DND-41 (cell line): ENCODE data around the gene SETBP1.

Experiments
- ATAC-seq: fragments of 200-7000 bp; cut with Tn5 transposase; 3 replicates; pipeline ENCODE4 v1.9.1; 2021; ENCODE audit warnings: low read depth; ENCODE audit not compliant: insufficient read depth
- DNase-seq: peaks from one replicate; pipeline ENCODE4 v3.0.0-alpha.2; 2020
- H2AFZ ChIP-seq: 2 replicates; pipeline ENCODE4 v1.6.0; 2012; ENCODE audit warnings: low read depth, low read length
- H3K27ac ChIP-seq: 2 replicates; pipeline ENCODE4 v1.5.1; 2012; ENCODE audit warnings: low read length, inconsistent platforms
- H3K27me3 ChIP-seq: fragments of 200-600 bp; sonication (generic); 2 replicates; pipeline ENCODE4 v1.6.0; 2012; ENCODE audit warnings: low read length, mild to moderate bottlenecking, inconsistent platforms; ENCODE audit not compliant: insufficient read depth, poor library complexity
- H3K36me3 ChIP-seq: 2 replicates; pipeline ENCODE4 v1.5.1; 2012; ENCODE audit warnings: low read length, inconsistent platforms; ENCODE audit not compliant: insufficient read depth
- H3K4me1 ChIP-seq: 2 replicates; pipeline ENCODE4 v1.5.1; 2012; ENCODE audit warnings: mild to moderate bottlenecking, low read length; ENCODE audit not compliant: insufficient read depth
- H3K4me2 ChIP-seq: 2 replicates; pipeline ENCODE4 v1.6.0; 2012; ENCODE audit warnings: mild to moderate bottlenecking, moderate library complexity, low read length, inconsistent platforms; ENCODE audit not compliant: insufficient read depth
- H3K4me3 ChIP-seq, 2 experiments: fragments of 200-600 bp in 1 of 2; shearing (Covaris generic) in 1 of 2; 2 replicates each; pipeline ENCODE4 v1.5.1; 2012 to 2016; ENCODE audit warnings: inconsistent platforms in 2 of 2, low read length in 2 of 2, mild to moderate bottlenecking in 2 of 2, low read depth in 1 of 2, moderate library complexity in 1 of 2
- H3K79me2 ChIP-seq: 2 replicates; pipeline ENCODE4 v1.6.0; 2012; ENCODE audit warnings: low read length, inconsistent platforms; ENCODE audit not compliant: insufficient read depth
- H3K9ac ChIP-seq: 2 replicates; pipeline ENCODE4 v1.6.0; 2012; ENCODE audit warnings: low read depth, mild to moderate bottlenecking, inconsistent platforms, low read length, moderate library complexity
- H3K9me3 ChIP-seq: 2 replicates; pipeline ENCODE4 v1.5.1; 2012; ENCODE audit warnings: low read length, moderate library complexity, mild to moderate bottlenecking, inconsistent platforms; ENCODE audit not compliant: insufficient read depth, severe bottlenecking
- H4K20me1 ChIP-seq: 2 replicates; pipeline ENCODE4 v1.6.0; 2012; ENCODE audit warnings: low read length; ENCODE audit not compliant: insufficient read depth
- EZH2 ChIP-seq: IDR thresholded peaks from 3 replicates; pipeline ENCODE4 v1.6.1; 2012; ENCODE audit warnings: borderline replicate concordance, low read depth, mild to moderate bottlenecking, moderate library complexity, low read length, inconsistent platforms; ENCODE audit not compliant: severe bottlenecking
- TF ChIP-seq, protein P1 (sequence below): IDR thresholded peaks from 2 replicates; pipeline ENCODE4 v1.5.1; 2012; ENCODE audit warnings: borderline replicate concordance, low read length, moderate library complexity, mild to moderate bottlenecking; ENCODE audit not compliant: poor library complexity, severe bottlenecking; ENCODE audit errors: extremely low read depth

Gene SETBP1

DNA sequence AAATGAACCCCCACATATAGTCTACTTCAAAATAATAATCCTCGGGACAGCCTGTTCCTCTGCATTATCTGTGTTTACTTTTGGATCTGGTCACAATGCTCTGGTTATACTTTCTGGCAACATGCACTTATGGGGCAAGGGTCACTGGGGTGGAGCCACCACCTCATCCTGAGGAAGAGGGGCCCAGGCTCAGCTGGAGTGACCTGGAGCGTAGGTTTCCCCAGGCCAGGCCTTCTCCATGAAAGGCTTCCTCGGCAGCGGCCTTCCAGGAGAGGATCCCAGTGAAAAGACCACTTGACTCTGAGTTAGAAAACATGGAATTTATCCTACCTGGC lies 237.4 kb downstream of the SETBP1 start:
- H2AFZ ChIP-seq = no peak overlapping the region
- H4K20me1 ChIP-seq = no peaks in the 10 kb centered on the region
- no peak for ATAC-seq
- H3K27me3 ChIP-seq = no peaks in the 10 kb centered on the region
- no peak overlapping the region for H3K4me2 ChIP-seq
- no peak overlapping the region for H3K4me3 ChIP-seq
- no peaks in the 10 kb centered on the region for H3K4me1 ChIP-seq
- H3K9me3 ChIP-seq = no peaks in the 10 kb centered on the region
- H3K9ac ChIP-seq = no peak overlapping the region
- DNase-seq = no peak
- H3K36me3 ChIP-seq = no peaks in the 10 kb centered on the region
- no peaks in the 10 kb centered on the region for H3K79me2 ChIP-seq
- no peak overlapping the region for H3K27ac ChIP-seq
- TF ChIP-seq EZH2 = no peak
- TF ChIP-seq, protein P1, sequence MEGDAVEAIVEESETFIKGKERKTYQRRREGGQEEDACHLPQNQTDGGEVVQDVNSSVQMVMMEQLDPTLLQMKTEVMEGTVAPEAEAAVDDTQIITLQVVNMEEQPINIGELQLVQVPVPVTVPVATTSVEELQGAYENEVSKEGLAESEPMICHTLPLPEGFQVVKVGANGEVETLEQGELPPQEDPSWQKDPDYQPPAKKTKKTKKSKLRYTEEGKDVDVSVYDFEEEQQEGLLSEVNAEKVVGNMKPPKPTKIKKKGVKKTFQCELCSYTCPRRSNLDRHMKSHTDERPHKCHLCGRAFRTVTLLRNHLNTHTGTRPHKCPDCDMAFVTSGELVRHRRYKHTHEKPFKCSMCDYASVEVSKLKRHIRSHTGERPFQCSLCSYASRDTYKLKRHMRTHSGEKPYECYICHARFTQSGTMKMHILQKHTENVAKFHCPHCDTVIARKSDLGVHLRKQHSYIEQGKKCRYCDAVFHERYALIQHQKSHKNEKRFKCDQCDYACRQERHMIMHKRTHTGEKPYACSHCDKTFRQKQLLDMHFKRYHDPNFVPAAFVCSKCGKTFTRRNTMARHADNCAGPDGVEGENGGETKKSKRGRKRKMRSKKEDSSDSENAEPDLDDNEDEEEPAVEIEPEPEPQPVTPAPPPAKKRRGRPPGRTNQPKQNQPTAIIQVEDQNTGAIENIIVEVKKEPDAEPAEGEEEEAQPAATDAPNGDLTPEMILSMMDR = no peak

DNA sequence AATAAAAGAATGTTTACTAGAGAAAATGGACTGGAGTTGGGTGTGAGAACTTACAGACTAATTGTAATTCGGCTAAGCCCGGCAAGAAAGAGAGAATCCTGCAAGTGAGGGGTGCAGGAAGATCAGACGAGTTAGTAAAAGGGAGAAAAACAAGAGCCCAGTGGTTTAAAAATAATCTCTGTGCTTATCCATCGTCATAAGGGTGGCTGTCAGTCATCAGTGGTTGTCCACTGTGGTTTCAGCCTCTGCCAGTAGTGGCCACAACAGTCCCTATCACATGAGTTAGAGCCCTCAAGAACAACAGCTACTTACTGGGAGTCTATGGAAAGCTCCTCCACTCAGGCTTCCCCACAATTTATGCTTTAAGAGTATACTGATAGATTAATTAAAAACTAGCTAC lies 239.8 kb downstream of the SETBP1 start:
- H3K4me1 ChIP-seq = no peaks in the 10 kb centered on the region
- H3K27ac ChIP-seq = no peak overlapping the region
- no peak overlapping the region for H2AFZ ChIP-seq
- no peak for TF ChIP-seq EZH2
- TF ChIP-seq, protein P1 = no peak
- H3K27me3 ChIP-seq = no peaks in the 10 kb centered on the region
- no peak overlapping the region for H3K4me3 ChIP-seq
- ATAC-seq (no peak), DNase-seq (no peak)
- no peak overlapping the region for H3K4me2 ChIP-seq
- H3K36me3 ChIP-seq = no peaks in the 10 kb centered on the region
- H3K9me3 ChIP-seq = no peaks in the 10 kb centered on the region
- no peaks in the 10 kb centered on the region for H3K79me2 ChIP-seq
- no peak overlapping the region for H3K9ac ChIP-seq
- H4K20me1 ChIP-seq = no peaks in the 10 kb centered on the region

DNA sequence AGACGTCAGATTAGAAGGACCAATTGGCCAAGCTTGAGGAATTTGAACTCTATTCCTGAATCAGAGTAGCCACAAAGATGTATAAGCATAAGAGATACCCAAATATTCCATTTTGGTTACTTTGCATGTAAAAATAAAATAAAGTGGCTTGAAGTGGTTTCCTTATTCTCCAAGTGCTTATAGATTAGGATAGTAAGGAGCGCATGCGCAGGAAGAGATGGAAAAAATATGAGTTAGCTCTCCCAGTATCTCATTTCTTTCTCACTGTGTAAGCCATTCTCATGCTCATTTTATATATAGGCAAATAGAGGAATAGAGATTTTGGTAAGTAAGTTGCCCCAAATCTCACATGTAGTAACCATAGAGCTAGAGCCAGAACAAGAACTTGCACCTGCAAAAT lies 241.3 kb downstream of the SETBP1 start:
- no peaks in the 10 kb centered on the region for H3K36me3 ChIP-seq
- H3K79me2 ChIP-seq = no peaks in the 10 kb centered on the region
- no peaks in the 10 kb centered on the region for H3K4me1 ChIP-seq
- no peak overlapping the region for H2AFZ ChIP-seq
- DNase-seq = no peak
- H4K20me1 ChIP-seq = no peaks in the 10 kb centered on the region
- TF ChIP-seq, protein P1 = no peak
- TF ChIP-seq EZH2 = no peak
- no peaks in the 10 kb centered on the region for H3K27me3 ChIP-seq
- H3K9ac ChIP-seq = no peak overlapping the region
- H3K4me2 ChIP-seq = no peak overlapping the region
- no peak for ATAC-seq
- no peak overlapping the region for H3K27ac ChIP-seq
- no peaks in the 10 kb centered on the region for H3K9me3 ChIP-seq
- no peak overlapping the region for H3K4me3 ChIP-seq

DNA sequence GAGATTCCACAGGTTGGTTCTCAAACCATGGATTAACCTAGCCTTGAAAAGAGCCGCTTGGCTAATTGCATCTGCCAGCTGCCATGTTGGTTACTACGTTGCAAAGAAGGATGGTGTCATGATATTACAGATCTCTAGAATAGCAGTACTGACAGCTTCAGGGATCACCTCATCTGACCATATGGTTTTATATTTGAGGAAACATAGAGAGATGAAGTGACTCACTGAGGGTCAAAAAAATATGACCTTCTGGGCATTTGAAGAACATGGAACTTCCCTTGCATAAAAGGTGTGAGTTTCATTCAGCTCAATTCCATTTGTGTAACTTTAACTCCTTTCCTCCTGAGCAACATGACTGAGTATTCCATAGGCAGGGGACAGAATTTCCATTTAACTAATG lies 242.3 kb downstream of the SETBP1 start:
- no peak overlapping the region for H3K4me2 ChIP-seq
- H3K9me3 ChIP-seq = no peaks in the 10 kb centered on the region
- H3K27ac ChIP-seq = no peak overlapping the region
- H3K9ac ChIP-seq = no peak overlapping the region
- H3K79me2 ChIP-seq = no peaks in the 10 kb centered on the region
- ATAC-seq (no peak), DNase-seq (no peak)
- H3K4me1 ChIP-seq = no peaks in the 10 kb centered on the region
- TF ChIP-seq EZH2 = no peak
- TF ChIP-seq, protein P1 = no peak
- no peak overlapping the region for H2AFZ ChIP-seq
- no peaks in the 10 kb centered on the region for H3K36me3 ChIP-seq
- no peaks in the 10 kb centered on the region for H3K27me3 ChIP-seq
- H4K20me1 ChIP-seq = no peaks in the 10 kb centered on the region
- H3K4me3 ChIP-seq = no peak overlapping the region
